Ishikawa (cell line): ENCODE data around the gene KDM5A.

Experiments used
- CEBPB ChIP-seq: IDR thresholded peaks from 2 replicates; pipeline ENCODE4 v1.6.1; 2012
- FOXM1 ChIP-seq: IDR thresholded peaks from 2 replicates; pipeline ENCODE4 v1.6.1; 2012; ENCODE audit warnings: low read depth, borderline replicate concordance
- NFIC ChIP-seq: IDR thresholded peaks from 2 replicates; pipeline ENCODE4 v1.6.1; 2012
- RAD21 ChIP-seq: IDR thresholded peaks from 2 replicates; pipeline ENCODE4 v1.6.1; 2012; ENCODE audit warnings: low read depth
- REST ChIP-seq: IDR thresholded peaks from 2 replicates; pipeline ENCODE4 v1.6.1; 2012; ENCODE audit warnings: low read depth, mild to moderate bottlenecking
- TAF1 ChIP-seq: IDR thresholded peaks from 2 replicates; pipeline ENCODE4 v1.6.1; 2012; ENCODE audit warnings: low read depth, mild to moderate bottlenecking
- TCF12 ChIP-seq: IDR thresholded peaks from 2 replicates; pipeline ENCODE4 v1.6.1; 2012; ENCODE audit warnings: low read depth
- YY1 ChIP-seq: IDR thresholded peaks from 2 replicates; pipeline ENCODE4 v1.6.1; 2012; ENCODE audit warnings: low read depth

GRCh38 chr12:262817-263216 is 126.3 kb downstream of the KDM5A start, which contains the start of gene SLC6A13:
- no peak for TF ChIP-seq RAD21
- no peak for TF ChIP-seq TAF1
- TF ChIP-seq REST: no peak
- no peak for TF ChIP-seq CEBPB
- 0 out of 2 replicates have a peak, but pooled peaks have one; percentile 2 for TF ChIP-seq NFIC
- TF ChIP-seq TCF12: no peak
- TF ChIP-seq FOXM1: no peak
- no peak for TF ChIP-seq YY1
